IPS-NIHi7 (cell line): ENCODE data around the gene TCOF1.

Source experiments
- DNase-seq: peaks from one replicate; pipeline ENCODE4 v3.0.0; 2012; ENCODE audit warnings: mixed read lengths; ENCODE audit errors: extremely low spot score

Gene TCOF1

GRCh38 chr5:150357326-150358260, at the start of gene TCOF1:
Gene TCOF1, plus strand, starts transcription at chr5:150357697. Its CDS starts 50 bp downstream, at chr5:150357747.
- DNase-seq = peak; percentile 98

GRCh38 chr5:150309101-150309885, 48.2 kb upstream of the TCOF1 start:
- no peak for DNase-seq

GRCh38 chr5:150309886-150310239, 47.6 kb upstream of the TCOF1 start:
- DNase-seq = no peak

GRCh38 chr5:150310246-150310645, 47.3 kb upstream of the TCOF1 start:
- no peak for DNase-seq

- peak; percentile 45 for DNase-seq
Measured at GRCh38 chr5:150311015-150311692, 46.3 kb upstream of the TCOF1 start.

- no peak for DNase-seq
Measured at GRCh38 chr5:150312518-150312917, 45.0 kb upstream of the TCOF1 start.

GRCh38 chr5:150313501-150313900, 44.0 kb upstream of the TCOF1 start:
- DNase-seq = no peak

- no peak for DNase-seq
Measured at GRCh38 chr5:150313921-150314716, 43.4 kb upstream of the TCOF1 start.

- DNase-seq = no peak
Measured at GRCh38 chr5:150315245-150315644, 42.3 kb upstream of the TCOF1 start.

GRCh38 chr5:150316320-150316719, 41.2 kb upstream of the TCOF1 start:
- no peak for DNase-seq

- peak; percentile 65 for DNase-seq
Measured at GRCh38 chr5:150317048-150318003, 40.2 kb upstream of the TCOF1 start.

GRCh38 chr5:150318613-150319483, 38.6 kb upstream of the TCOF1 start:
- no peak for DNase-seq

GRCh38 chr5:150319484-150319790, 38.1 kb upstream of the TCOF1 start:
- no peak for DNase-seq

- no peak for DNase-seq
Measured at GRCh38 chr5:150320044-150320613, 37.4 kb upstream of the TCOF1 start.

GRCh38 chr5:150321211-150321610, 36.3 kb upstream of the TCOF1 start:
- no peak for DNase-seq

- DNase-seq = no peak
Measured at GRCh38 chr5:150321784-150322183, 35.7 kb upstream of the TCOF1 start.

GRCh38 chr5:150322202-150322601, 35.3 kb upstream of the TCOF1 start:
- DNase-seq = no peak

GRCh38 chr5:150323092-150323491, 34.4 kb upstream of the TCOF1 start:
- no peak for DNase-seq

- DNase-seq = no peak
Measured at GRCh38 chr5:150323819-150324218, 33.7 kb upstream of the TCOF1 start.
